ENCODE results near the gene CEACAM4.
A peak's percentile ranks its signal among the peaks of the same experiment; 100 is the strongest.

The CEACAM4 gene

GRCh38 chr19:41626877-41627276 lies at the start of gene CEACAM4:
Gene CEACAM4 (minus strand): TSS chr19:41627074. CDS start chr19:41626963, 111 bp downstream.
- no peak for DNase-seq (ENCODE audit: low read depth)

GRCh38 chr19:41671486-41671885 lies 44.6 kb upstream of the CEACAM4 start:
- no peak for DNase-seq (ENCODE audit: low read depth)

DNA sequence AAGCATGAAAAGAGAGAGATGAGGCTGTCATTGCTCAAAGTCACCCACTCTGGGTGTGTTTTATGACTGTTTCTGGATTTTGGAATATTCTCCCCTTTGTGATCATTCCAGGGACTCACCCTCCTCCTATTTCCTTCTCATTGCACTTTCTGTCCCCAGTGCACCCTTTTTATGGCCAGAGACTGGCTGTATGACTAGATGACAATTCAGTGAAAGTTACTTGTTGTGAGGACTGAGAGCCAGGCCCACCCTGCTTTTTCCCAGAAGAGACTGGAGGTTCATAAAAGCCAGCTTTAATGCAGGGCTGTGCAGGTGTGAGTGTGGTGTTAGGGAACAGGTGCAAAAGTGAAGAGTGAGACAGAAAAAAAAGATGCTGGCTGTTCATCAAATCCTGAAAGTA lies 43.9 kb upstream of the CEACAM4 start:
- no peak for DNase-seq (ENCODE audit: low read depth)

DNA sequence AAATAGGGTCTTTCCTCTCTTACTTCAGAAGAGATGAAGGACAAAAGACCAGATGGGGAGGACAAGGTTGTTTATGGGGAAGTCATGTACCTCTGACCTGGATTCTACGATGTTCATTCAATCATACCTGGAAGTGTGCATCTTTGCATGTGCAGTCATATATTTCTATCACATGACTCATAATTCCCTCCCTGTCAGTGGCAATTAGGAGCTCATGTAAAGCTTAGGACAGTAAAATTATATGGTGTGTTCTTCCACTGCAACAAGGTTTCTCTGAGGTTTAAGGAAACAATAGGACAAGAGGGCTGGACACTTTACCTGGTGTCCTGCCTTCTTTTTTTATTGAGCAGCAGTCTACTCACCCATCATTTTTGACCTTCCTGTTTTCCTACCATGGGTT lies 41.4 kb upstream of the CEACAM4 start:
- no peak for DNase-seq (ENCODE audit: low read depth)

GRCh38 chr19:41666075-41666474 lies 39.2 kb upstream of the CEACAM4 start:
- no peak for DNase-seq (ENCODE audit: low read depth)

- DNase-seq (ENCODE audit: low read depth), result no peak
These were observed 30.3 kb upstream of the CEACAM4 start for GRCh38 chr19:41657157-41657556.

DNA sequence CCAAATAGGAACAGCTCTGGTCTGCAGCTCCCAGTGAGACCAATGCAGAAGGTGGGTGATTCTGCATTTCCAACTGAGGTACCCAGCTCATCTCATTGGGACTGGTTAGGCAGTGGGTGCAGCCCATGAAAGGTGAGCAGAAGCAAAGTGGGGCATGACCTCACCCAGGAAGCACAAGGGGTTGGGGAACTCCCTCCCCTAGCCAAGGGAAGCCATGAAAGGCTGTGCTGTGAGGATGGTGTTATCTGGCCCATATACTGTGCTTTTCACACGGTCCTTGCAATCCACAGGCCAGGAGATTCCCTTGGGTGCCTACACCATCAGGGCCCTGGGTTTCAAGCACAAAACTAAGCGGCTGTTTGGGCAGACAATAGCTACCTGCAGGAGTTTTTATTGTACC lies 29.9 kb upstream of the CEACAM4 start:
- DNase-seq (ENCODE audit: low read depth), result peak; percentile 3

DNA sequence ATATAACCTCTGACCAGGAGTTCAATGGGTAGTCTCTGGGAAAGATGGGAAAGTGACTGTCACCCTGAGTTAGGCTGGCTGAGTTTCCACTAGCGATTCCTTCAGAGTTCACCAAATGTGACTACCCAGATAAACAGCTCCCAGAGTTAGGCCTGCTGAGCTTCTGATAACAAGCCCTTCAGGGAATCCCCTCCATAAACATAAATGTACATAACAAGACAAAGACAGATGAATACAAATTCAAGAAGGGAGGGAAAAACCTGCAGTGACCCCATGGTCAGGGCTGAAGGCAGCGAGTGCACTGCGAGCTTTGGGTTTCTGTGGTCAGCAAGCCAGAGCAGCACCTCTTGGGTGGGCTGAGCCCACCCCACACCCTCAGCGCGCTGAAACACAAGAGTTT lies 25.4 kb upstream of the CEACAM4 start:
- DNase-seq (ENCODE audit: low read depth), result no peak

- no peak for DNase-seq (ENCODE audit: low read depth)
These were observed 23.0 kb upstream of the CEACAM4 start for GRCh38 chr19:41649827-41650226.

DNA sequence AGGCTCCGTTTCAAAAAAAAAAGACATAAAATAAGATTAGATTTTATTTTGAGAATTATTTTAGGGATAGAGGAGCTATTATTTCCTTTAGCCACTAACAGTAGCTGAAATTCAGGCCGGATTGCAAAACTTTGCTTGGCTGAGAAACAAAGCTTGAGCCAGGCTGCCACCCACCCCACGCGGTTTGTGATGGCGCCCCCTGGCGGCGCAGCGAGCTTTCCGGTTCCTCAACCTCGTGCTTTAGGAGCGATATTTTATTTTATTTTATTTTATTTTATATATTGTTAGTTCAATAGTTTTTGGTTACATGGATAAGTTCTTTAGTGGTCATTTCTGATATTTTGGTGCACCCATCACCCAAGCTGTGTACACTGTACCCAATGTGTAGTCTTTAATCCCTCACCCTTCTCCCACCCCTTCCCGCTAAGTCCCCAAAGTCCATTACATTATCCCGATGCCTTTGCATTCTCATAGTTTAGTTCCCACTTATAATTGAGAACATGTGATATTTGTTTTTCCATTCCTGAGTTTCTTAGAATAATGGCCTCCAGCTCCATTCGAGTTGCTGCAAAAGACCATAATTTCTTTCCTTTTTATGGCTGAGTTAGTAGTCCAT lies 19.8 kb upstream of the CEACAM4 start:
- peak; percentile 33 for DNase-seq (ENCODE audit: low read depth)

DNA sequence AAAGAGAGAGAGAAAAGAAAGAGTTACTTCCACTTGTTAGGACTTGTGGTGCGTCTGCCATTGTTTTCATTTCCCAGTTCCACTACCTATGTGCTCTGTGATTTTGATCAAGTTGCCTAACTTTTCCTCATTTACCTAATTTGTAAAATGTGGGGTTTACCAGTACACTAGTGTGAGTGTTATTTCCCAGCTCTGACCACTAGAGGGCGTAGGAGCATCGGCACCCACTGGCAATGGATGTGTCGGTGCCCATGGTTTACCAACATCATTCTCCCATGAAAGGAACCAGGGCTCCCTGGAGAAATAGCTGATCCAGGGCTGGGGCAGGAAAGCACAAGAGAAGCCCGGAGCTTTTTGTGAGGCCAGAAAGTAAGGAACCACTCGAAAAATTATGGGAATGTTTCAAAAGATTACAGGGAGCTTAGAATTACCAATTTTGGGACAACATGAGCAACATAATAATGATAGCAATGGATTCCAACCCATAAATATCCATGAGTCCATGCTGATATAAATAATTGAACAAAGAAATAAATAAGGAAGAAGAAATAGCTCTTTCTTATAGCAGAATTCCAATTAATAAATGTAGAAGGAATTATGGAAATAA lies 15.1 kb upstream of the CEACAM4 start:
- DNase-seq (ENCODE audit: low read depth), result peak; percentile 43

DNA sequence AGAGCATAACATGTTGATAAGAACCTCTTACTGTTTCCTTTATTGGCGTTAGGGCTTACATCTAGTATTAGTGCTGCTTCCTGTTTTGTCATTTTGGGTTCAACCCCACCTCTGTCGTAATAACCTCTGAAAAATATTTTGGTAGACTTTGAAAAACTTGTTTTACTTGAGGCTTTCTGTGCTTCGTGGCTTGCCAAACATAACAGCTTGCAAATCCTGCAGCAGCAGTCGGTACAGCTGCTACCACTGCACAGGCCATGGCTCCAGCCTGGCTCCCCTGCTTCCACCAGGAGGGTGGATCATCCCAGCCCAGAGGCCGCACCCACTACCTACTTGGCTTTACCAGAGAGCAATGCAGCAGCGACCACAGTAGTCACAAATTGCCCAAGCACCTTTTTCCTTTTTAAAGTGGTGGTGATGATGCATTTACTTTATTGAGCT lies 11.8 kb upstream of the CEACAM4 start:
- DNase-seq (ENCODE audit: low read depth), result no peak

- no peak for DNase-seq (ENCODE audit: low read depth)
These were observed 10.6 kb upstream of the CEACAM4 start for GRCh38 chr19:41637484-41637883.

GRCh38 chr19:41627966-41628675 lies 1.2 kb upstream of the CEACAM4 start:
- DNase-seq (ENCODE audit: low read depth), result no peak

DNA sequence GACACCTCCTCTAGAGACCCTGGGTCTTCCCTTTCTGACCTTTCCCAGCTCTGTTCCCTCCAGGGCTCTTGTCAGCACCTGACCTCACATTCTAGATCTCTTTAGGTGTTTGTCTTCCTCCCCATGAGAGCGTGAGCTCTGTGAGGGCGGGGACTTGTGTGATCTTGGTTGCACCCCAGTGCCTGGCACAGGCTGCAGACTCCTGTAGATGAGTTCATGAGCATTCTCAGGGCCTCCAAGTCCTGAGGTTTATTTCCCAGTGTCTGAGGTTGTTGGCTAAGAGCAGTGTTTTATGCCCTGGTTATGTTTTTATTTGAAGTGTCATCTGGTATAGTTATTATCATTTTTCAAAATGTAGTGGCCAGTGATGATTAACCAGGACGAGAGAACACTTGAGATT lies 596 bp downstream of the CEACAM4 start:
- no peak for DNase-seq (ENCODE audit: low read depth)

GRCh38 chr19:41624937-41625336 lies 1.9 kb downstream of the CEACAM4 start:
- DNase-seq (ENCODE audit: low read depth), result no peak

DNA sequence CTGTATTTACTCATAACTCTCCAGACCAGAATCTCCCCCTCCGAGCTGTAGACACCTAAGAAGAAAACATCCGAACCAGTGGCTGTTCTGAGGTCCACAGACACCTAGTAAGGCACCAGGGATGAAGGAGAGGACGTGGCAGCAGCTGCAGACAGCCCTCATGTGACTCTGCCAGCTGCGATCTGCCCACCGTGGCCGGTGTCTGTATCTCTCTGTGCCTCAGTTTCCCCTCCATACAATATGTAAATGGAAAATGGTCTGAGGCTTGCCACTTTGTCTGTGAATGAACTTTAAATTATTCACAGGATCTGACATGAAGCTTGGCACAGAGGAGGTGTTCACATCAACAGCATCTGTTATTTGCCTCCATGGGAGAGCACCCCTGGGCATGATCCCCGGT lies 2.4 kb downstream of the CEACAM4 start:
- no peak for DNase-seq (ENCODE audit: low read depth)

DNA sequence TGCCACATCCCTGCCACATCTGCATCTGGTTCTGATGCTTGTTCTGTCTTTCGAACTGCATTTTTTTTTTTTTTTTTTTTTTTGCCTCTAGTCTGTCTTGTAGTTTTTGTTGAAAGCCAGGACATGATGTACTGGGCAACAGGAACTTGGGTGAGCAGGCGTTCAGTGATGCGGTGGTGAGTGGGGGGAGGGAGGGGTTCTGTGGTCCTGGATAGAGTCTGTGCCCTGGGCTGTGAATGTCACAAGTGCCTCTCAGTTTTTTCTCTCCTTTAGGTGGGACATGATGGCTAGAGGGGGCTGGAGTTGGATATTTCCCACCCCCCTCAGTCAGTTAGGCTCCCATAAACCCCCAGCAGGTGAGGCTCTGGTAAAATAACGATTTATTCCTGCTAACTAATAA lies 3.5 kb downstream of the CEACAM4 start:
- no peak for DNase-seq (ENCODE audit: low read depth)

DNA sequence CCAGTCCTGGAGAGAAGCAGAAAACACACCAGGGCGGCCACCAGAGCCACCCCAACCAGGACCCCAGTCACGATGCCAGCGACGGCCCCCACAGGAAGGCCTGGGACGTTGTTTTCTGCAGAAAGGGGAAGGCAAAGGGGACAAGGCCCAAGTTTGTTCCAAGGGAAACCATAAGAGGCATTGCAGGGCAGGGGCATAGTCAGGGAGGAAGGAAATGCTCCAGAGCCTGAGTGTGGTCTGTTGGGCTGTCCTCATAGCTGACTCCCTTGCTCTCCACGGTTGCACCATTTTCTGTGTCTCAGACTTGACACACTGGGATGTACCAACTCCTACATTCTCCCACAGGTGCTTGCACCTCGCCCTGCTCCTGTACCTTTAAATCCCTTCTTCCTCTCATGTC lies 5.2 kb downstream of the CEACAM4 start:
- DNase-seq (ENCODE audit: low read depth), result no peak

GRCh38 chr19:41621226-41621625 lies 5.6 kb downstream of the CEACAM4 start:
- DNase-seq (ENCODE audit: low read depth), result no peak

DNA sequence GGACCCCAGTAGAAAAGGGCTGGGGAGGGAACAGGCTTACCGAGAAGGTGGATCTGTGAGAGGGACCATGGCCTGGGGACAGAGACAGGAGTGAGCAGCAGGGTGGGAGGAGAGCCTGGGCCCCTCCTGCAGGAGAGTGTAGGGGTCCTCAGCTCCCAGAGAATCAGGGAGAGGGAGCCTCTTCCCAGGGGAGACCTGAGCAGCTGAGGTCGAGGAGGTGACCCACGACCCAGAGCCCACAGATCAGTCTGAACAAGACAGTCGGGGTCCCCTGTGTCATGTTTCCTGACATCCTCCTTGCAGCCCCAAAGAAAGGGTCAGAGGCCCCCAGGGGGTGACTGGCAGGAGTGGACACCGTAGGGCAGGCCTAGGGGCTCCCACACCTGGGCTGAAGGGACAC lies 6.7 kb downstream of the CEACAM4 start:
- no peak for DNase-seq (ENCODE audit: low read depth)

- DNase-seq (ENCODE audit: low read depth), result no peak
These were observed 7.8 kb downstream of the CEACAM4 start for GRCh38 chr19:41619018-41619556.

All from activated T-helper 9 cell treated with anti-CD3 and anti-CD28 coated beads, Interleukin-2, amount 50 U/mL, for 16 hours (primary cell).